ENCODE results near the gene SMYD3. TPM values are rescaled to one million over a fixed set of nuclear protein-coding genes. Genes with fewer than 3 reads are reported as not detected.

The SMYD3 gene
- total and polyA plus RNA-seq, 9 of the 15 experiments (the other 6 are each of a cell fraction or from before 2014, with no cell fraction given): 128 to 440 (median 197) TPM

DNA sequence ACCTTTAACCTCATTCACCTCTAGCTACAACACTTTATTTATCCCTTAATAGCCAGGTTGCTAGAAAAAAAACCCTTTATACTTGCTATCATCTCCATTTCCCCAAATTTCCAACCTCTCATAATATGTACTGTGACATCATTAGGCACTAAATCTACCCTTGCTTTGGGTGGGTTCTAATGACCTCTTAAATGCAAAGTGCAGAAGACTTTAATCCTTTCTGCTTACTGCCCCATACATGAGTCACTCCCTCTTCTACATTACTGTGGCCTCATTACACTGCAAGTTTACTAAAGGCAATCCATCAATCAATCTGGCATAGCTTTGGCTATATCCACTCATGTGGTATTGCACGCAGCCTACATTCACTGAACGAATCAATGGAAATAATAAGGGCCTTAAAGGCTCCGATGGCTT, 353.3 kb downstream of the SMYD3 start (continued):
- TF ChIP-seq, protein P1, sequence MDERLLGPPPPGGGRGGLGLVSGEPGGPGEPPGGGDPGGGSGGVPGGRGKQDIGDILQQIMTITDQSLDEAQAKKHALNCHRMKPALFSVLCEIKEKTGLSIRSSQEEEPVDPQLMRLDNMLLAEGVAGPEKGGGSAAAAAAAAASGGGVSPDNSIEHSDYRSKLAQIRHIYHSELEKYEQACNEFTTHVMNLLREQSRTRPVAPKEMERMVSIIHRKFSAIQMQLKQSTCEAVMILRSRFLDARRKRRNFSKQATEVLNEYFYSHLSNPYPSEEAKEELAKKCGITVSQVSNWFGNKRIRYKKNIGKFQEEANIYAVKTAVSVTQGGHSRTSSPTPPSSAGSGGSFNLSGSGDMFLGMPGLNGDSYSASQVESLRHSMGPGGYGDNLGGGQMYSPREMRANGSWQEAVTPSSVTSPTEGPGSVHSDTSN (CRISPR knock-in tag; IDR thresholded peaks at IDR 0.05; ENCODE audit: low read depth): no peak
- TF ChIP-seq, protein P1 (tag; conservative IDR thresholded peaks at IDR 0.05; ENCODE audit: low read depth): peak; percentile 99
- TF ChIP-seq ZNF584 (CRISPR knock-in tag; IDR thresholded peaks at IDR 0.05; ENCODE audit: low read depth) (0 out of 2 replicates have a peak, but pooled peaks have one; percentile 30), CBFA2T2 (conservative IDR thresholded peaks at IDR 0.05) (no peak), GTF2F1 (IDR thresholded peaks at IDR 0.05; ENCODE audit: low read depth, low read length) (no peak), MECOM (CRISPR knock-in tag; IDR thresholded peaks at IDR 0.05) (peak; percentile 67; the same call in 1 of the 2 replicates), RBBP5 (IDR thresholded peaks at IDR 0.05; ENCODE audit: borderline replicate concordance, insufficient read depth, low read length, poor library complexity, severe bottlenecking) (no peak), NFE2 (IDR thresholded peaks at IDR 0.05; ENCODE audit: low read depth) (peak; percentile 82), ZC3H11A (IDR thresholded peaks at IDR 0.05; ENCODE audit: low read depth, low read length) (no peak), ZNF12 (CRISPR knock-in tag; IDR thresholded peaks at IDR 0.05) (no peak), BACH1 (tag; IDR thresholded peaks at IDR 0.05) (no peak), RB1 (IDR thresholded peaks at IDR 0.05; ENCODE audit: low read depth) (no peak), PTTG1 (tag; IDR thresholded peaks at IDR 0.05; ENCODE audit: low read depth) (no peak), NCOA2 (IDR thresholded peaks at IDR 0.05; ENCODE audit: partially characterized antibody in 2 of 2) (no peak), SOX6 (IDR thresholded peaks at IDR 0.05) (0 out of 2 replicates have a peak, but pooled peaks have one; percentile 8), MAFK (IDR thresholded peaks at IDR 0.05; ENCODE audit: low read length) (peak; percentile 49; the same call in 1 of the 2 replicates)
- TF ChIP-seq, protein P2, sequence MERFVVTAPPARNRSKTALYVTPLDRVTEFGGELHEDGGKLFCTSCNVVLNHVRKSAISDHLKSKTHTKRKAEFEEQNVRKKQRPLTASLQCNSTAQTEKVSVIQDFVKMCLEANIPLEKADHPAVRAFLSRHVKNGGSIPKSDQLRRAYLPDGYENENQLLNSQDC (CRISPR knock-in tag; IDR thresholded peaks at IDR 0.05): no peak
- TF ChIP-seq, protein P3, sequence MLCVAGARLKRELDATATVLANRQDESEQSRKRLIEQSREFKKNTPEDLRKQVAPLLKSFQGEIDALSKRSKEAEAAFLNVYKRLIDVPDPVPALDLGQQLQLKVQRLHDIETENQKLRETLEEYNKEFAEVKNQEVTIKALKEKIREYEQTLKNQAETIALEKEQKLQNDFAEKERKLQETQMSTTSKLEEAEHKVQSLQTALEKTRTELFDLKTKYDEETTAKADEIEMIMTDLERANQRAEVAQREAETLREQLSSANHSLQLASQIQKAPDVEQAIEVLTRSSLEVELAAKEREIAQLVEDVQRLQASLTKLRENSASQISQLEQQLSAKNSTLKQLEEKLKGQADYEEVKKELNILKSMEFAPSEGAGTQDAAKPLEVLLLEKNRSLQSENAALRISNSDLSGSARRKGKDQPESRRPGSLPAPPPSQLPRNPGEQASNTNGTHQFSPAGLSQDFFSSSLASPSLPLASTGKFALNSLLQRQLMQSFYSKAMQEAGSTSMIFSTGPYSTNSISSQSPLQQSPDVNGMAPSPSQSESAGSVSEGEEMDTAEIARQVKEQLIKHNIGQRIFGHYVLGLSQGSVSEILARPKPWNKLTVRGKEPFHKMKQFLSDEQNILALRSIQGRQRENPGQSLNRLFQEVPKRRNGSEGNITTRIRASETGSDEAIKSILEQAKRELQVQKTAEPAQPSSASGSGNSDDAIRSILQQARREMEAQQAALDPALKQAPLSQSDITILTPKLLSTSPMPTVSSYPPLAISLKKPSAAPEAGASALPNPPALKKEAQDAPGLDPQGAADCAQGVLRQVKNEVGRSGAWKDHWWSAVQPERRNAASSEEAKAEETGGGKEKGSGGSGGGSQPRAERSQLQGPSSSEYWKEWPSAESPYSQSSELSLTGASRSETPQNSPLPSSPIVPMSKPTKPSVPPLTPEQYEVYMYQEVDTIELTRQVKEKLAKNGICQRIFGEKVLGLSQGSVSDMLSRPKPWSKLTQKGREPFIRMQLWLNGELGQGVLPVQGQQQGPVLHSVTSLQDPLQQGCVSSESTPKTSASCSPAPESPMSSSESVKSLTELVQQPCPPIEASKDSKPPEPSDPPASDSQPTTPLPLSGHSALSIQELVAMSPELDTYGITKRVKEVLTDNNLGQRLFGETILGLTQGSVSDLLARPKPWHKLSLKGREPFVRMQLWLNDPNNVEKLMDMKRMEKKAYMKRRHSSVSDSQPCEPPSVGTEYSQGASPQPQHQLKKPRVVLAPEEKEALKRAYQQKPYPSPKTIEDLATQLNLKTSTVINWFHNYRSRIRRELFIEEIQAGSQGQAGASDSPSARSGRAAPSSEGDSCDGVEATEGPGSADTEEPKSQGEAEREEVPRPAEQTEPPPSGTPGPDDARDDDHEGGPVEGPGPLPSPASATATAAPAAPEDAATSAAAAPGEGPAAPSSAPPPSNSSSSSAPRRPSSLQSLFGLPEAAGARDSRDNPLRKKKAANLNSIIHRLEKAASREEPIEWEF (CRISPR knock-in tag; IDR thresholded peaks at IDR 0.05): no peak; the same call in none of the 2 replicates
- TF ChIP-seq, protein P4, sequence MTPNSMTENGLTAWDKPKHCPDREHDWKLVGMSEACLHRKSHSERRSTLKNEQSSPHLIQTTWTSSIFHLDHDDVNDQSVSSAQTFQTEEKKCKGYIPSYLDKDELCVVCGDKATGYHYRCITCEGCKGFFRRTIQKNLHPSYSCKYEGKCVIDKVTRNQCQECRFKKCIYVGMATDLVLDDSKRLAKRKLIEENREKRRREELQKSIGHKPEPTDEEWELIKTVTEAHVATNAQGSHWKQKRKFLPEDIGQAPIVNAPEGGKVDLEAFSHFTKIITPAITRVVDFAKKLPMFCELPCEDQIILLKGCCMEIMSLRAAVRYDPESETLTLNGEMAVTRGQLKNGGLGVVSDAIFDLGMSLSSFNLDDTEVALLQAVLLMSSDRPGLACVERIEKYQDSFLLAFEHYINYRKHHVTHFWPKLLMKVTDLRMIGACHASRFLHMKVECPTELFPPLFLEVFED (CRISPR knock-in tag; conservative IDR thresholded peaks at IDR 0.05): no peak

Measured in K562 (cell line).